Activated T-cell treated with anti-CD3 and anti-CD28 coated beads for 1 hour (primary cell): Measurements from ENCODE around the gene INA.

Experiments used
- DNase-seq: peaks from one replicate; pipeline ENCODE4 v3.0.0-alpha.2; 2020; ENCODE audit warnings: low read depth

INA gene

DNA sequence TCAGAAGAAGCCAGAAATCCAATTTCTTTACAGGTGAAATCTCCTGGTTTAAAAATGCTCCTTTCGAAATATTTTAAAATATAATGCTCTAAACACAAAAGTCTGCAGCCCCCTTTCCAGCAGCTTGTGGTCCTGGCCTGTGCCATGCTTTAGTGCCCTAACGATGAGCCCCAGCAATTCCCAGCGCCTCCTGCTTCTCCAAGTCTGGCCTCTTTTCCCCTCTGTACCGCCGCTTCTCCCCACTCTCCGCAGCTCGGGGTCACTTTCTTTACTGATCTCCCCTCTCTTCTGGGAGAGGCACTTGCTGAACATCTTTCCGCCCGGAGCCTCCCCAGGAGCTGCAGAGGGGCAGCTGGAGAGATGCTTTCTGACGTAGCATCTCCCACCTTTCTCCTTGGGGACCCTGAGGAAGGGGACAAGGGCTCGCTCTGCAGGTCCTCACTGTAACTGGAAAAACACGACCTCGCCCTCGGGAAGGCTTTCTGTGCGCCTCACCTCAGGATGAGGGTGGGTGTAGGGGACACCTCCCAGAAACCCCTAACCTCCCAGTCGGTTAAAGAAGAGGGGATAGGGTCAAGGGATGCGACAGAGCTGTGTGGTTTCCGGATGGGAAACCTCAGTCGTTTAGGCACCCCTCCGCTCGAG is 565 bp upstream of the INA start:
- DNase-seq: no peak

DNA sequence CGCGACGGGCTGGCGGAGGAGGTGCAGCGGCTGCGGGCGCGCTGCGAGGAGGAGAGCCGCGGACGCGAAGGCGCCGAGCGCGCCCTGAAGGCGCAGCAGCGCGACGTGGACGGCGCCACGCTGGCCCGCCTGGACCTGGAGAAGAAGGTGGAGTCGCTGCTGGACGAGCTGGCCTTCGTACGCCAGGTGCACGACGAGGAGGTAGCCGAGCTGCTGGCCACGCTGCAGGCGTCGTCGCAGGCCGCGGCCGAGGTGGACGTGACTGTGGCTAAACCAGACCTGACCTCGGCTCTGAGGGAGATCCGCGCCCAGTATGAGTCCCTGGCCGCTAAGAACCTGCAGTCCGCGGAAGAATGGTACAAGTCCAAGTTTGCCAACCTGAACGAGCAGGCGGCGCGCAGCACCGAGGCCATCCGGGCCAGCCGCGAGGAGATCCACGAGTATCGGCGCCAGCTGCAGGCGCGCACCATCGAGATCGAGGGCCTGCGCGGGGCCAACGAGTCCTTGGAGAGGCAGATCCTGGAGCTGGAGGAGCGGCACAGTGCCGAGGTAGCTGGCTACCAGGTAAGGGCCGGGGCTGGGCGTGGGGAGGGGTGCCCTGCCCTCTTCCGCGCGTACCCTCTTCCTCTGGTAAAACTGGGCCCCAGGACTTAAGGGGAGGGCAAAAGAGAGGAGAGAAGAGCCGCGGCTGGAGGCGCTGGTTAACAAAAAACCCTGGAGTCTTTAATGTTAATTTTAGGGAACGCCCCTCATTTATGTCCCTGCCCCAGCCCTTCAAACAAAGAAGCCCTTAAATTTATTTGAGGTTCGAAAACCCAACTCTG is 987 bp downstream of the INA start:
- no peak for DNase-seq

DNA sequence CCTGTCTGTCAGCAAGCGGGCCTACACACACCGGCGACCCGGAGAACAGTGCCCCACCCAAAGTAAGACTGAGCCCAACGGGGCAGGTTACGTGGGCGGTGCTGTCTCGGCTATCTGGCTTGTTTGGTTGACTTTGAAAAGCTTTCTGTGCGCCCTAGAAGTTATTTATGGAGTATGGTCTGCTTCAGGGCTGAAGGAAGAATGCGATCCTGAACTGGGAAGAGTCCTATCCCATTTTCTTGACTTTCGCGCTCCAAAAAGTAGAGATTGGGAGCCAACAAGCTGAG is 1.5 kb downstream of the INA start:
- DNase-seq: no peak

DNA sequence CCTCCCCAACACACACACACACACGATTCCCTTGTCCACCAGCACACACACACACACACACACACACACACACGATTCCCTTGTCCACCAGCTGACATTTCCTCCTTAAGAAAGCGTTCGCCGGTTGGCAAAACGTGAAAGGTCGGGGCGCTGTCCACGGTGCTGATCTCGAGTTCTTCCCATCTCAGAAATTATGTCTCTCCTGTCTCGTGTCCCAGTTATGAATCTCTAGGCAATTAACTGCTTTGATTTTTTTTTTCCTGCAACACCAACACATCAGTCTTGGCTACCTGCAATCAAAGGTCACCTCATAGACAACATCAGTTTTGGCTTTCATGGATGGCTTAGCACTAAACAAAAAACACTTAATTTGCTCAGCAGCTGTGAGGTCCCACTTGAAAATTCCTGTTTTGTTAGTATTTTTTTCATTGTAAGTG is 1.9 kb downstream of the INA start:
- peak; percentile 31 for DNase-seq

DNA sequence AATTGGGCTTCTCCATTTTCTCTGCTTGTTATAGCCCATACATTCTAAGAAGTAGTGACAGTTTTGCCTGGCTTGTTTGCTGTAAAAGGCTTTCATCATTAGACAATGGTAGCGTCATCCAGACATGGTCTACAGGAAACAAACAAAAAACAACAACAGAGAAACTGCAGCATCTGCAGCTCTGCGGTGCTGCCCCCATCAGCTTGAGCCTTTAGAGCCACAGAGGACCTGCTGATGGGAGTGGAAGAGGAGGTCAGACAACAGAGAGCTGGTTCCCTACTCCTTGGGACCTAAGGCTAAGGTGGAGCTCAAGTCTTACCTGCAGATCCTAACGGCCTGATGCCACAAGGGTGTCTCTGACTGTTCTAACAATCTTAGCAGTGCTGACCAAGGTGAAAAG is 3.1 kb downstream of the INA start:
- DNase-seq: no peak

DNA sequence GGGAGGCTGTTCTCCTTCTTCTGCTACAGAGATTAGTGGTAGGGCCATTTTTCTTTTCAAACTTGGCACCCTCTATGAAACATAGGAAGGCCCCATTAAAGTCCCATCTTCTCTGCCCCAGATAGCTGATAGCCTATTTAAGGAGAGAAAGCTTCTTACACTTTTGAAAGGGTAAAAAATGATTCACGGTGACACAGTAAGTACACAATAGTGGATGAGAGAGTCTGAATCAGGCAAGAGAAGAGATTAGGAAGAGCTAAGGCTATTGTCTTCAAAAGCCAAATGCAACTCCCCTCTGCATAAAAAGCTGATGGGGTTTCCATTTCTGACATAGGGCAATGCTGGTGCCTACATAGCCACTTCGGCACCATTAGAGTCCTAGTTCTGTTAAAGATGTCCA is 3.6 kb downstream of the INA start:
- no peak for DNase-seq

DNA sequence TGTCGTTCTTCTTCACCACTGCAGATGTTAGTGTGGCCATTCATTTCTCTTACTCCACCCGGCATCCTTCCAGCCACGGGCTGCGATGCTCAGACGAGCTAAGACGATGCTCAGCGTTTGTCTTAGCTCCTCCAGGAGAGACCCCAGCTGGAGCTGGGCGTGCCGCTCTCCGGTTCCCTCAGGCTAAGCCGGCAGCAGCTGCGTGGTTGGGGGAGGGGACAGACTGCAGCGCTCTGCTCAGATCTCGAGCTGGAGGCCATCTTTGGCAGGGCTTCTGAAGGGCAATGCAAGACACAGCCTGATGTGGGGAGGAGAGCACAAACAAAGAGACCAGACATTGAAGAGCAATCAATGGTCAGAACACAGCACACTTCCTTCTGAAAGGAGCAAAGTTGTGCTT is 4.8 kb downstream of the INA start:
- no peak for DNase-seq

DNA sequence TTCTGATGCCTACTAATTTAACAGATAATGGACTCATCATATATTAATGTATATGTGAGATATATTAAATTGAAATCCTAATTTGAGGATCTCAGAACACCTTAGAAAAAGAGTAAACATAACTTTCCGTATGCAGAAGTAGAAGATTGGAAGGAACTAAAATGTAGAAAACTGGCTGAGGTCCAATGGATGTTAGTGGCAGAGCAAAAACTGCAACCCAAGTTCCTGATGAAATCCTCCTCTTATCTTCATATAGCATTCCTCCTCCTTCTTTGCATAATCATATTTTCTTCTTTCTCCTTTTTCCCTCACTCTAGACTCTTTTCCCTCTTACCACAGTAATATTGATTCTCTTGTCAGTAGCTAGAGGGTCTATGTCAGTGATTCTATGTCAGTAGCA is 6.0 kb downstream of the INA start:
- DNase-seq: no peak

DNA sequence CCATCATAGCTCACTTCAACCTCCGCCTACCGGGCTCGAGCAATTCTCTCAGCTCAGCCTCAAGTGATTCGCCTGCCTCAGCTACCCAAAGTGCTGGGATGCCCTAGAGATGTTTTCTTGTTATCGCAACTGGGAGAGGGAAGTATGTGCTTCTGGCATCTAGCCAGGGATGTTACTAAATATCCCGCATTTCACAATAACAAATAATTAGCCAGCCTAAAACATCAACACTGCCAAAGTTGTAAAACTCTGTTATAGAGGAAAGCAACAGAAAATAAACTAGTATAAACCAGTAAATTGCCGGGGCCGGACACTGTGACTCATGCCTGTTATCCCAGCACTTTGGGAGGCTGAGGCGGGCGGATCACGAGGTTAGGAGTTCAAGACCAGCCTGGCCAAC is 7.2 kb downstream of the INA start:
- no peak for DNase-seq

DNA sequence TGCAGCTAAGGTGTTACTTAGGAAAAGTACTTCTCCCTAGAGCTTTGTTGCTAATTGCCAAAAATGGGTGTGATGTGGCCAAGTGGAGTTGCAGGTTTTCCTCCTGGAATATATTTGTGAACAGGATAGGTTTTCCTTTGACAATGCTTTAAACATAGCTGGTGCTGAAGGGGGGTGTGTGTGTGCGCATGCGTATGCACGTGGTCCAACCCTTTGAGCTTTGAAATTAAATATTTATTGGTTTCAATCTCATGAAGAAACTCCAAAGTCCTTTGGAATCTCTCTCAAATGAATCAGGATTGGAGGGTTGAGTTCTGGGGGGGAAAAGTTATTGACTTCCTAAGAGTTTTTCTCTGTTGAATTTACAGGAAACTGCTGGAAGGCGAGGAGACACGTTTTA is 11.1 kb downstream of the INA start:
- no peak for DNase-seq

DNA sequence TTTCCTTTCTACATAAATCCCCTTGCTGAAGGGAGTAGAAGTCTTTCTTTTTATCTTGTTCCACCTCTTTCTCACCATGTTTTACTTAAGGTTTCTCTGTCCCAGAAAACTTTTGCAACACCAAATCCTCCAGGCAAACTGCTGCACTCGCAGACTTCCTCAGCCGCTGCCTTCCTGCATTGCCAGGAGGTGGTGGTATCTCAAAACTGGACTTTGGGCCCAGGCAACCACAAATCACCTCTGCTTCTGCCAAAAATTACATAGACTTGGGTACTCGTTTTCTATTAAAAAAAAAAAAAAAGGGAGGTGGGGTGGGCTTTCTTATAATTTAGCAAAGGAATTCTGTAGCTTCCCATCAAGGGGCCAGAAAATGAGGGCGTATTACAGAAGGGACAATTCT is 14.7 kb downstream of the INA start:
- DNase-seq: no peak

DNA sequence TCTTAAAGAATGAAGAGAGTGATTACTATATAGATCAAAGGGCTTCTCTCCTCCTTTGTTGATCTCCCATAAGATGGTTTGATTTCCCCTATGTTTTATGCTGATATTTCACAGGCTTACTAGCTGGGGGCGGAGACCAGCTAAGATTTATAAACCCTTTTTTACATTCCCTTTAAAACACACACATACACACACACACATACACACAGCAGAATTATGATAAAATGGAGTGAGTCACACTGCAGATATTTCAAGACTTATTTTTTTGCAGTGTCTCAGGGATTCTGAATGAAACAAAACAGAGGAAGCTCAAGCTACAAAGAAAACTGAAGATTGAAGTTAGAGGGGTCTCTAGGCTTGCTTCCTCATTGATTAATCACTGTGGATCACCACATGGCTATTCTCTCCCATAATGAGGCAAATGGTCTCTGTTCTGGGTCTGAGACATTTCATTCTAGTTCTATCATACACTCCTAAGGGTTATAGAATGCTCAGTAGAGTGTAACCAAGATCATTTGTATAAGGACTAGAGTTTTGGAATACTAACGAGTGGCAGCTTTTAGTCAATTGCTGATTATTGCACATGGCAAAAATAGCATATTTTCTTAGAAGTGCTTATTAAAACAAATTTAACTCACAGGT is 18.6 kb downstream of the INA start:
- no peak for DNase-seq

DNA sequence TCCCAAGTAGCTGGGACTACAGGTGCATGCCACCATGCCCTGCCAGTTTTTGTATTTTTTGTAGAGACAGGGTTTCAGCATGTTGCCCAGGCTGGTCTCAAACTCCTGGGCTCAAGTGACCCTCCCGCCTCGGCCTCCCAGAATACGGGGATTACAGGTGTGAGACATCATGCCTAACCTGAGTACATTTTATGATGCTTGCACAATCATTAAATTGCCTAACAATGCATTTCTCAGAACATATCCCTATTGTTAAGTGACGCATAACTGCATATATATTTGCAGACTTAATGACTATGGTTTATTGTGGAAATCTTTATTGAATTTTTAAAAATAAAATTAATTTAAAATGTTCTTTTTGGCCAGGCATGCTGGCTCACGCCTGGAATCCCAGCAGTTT is 30.7 kb downstream of the INA start:
- DNase-seq: no peak

DNA sequence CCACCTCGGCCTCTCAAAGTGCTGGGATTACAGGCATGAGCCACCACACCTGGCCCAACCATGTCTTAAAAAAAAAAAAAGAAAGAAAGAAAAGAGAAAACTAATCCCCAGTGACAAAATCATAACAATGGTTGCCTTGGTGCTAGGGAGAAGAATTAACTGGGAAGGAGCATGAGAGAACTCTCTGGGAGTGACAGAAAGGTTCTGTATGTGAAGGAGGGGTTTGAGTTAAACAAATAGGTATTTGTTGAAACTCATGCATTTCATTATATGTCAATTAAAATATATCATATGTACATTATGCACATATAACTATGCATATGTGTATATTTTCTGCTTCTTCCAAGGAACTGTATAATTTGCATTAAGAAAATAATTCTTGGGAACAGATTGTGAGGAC is 33.3 kb downstream of the INA start:
- DNase-seq: no peak

DNA sequence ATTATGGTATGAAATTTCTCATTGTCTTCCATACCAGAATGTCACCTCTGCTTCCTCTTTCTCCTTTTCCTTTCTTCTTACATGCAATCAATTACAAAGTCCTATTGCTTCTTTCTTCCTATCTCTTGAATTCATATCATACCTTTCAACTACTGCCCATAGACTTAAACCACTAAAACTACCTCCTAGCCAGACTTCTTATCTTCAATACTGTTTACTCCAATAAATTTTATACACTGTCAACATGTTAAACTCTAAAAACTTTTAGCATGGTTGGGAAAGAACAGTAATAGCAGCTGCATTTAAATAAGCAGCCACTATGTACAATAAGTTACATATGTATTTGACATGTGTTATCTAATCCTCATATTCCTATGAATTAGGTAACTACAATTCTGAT is 39.1 kb downstream of the INA start:
- no peak for DNase-seq

DNA sequence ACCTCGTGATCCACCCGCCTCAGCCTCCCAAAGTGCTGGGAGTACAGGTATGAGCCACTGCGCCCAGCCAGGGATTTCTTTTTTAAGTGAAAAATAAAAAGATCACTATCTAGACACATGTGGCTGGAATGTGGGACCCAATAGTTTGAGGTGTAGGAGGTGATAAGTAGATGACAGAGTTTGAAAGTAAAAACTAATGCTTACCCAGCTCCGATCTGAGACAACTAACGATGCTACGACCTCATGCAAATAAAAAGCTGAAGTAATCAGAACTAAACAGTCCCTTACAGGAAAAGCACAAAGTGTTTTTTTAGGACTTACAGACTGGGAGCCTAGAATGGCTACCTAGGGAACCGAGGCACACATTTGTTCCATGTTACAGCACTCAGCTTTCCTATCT is 51.0 kb downstream of the INA start:
- DNase-seq: no peak

DNA sequence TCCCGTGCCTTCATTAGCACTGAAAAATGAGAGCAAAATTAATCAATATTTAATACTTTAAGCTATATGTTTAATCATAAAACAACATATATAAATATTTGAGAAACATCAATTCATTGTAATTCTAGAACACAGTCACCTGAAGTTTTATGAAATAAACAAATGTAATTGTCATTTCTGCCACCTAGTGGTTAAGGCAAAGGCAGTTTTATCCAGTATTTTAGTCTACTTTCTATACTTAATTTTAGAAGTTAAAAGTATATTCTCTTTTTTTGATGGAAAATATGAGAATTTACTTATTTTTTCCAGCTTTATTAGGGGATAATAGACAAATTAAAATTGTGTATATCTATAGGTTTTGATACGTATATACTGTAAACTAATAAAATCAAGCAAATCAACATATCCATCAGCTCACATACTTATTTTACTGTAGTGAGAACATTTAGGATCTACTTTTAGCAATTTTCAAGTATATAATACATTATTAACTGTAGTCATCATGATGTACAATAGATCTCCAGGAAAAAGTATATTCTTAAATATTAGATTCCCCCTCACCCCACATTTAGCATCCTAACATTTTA is 57.1 kb downstream of the INA start:
- DNase-seq: no peak

DNA sequence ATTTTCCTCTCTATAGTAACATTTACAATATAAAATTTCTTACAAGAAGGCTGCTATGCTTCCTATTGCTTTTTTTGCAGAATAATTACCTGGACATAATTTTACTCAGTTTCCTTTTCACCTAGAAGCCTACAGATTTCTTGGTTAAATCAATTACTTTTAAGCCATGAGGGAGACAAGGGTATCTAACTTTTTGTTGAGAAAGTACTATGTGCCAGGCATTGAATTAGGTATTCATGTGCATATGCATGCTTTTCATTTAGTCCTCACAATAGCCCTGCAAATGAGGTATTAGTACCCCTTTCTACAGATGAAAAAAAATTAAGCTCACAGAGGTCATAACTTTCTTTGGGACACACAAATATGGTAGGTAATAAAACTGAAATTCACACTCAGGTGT is 57.6 kb downstream of the INA start:
- no peak for DNase-seq

DNA sequence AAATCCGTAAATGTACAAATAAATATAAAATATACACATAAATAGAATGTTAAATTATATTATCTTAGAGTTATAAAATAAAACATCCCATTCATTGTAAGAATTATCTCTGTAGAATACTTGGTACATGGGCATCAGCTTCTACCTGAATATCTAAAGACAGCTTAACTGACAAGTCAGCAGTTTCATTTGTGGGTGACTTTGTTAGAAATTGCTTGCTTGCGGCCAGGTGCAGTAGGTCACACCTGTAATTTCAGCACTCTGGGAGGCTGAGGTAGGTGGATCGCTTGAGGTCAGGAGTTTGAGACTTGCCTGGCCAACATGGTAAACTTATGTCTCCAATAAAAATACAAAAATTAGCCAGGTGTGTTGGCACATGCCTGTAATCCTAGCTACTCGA is 59.4 kb downstream of the INA start:
- no peak for DNase-seq
